Natural killer cell (primary cell): ENCODE measurements around the gene GPR78. TPM values are rescaled to one million over a fixed set of nuclear protein-coding genes. Genes with fewer than 3 reads are reported as not detected.

Source experiments
- ATAC-seq, 3 donors: fragments of 150-1000 bp in 2 of 3; fragments of 200-7000 bp in 1 of 3; cut with Tn5 transposase; 1 replicate in 1 of 3; 2 replicates in 2 of 3; pipeline ENCODE4 v1.10.0; 2021; ENCODE audit warnings: mild to moderate bottlenecking in 2 of 3, moderate library complexity in 2 of 3
- DNase-seq, 2 donors: peaks; one replicate each; pipeline versions ENCODE4 v3.0.0 to v3.0.0-alpha.2; 2013 to 2021; ENCODE audit warnings: mixed read lengths in 1 of 2
- H3K27ac ChIP-seq: one replicate; pipeline ENCODE4 v1.5.1; 2013; ENCODE audit warnings: mild to moderate bottlenecking, low read length
- H3K27me3 ChIP-seq: one replicate; pipeline ENCODE4 v1.6.1; 2013; ENCODE audit warnings: low read length; ENCODE audit not compliant: control insufficient read depth, insufficient read depth
- H3K36me3 ChIP-seq: one replicate; pipeline ENCODE4 v1.6.1; 2013; ENCODE audit warnings: low read length; ENCODE audit not compliant: control insufficient read depth, insufficient read depth
- H3K4me1 ChIP-seq: one replicate; pipeline ENCODE4 v1.6.1; 2013; ENCODE audit warnings: low read length; ENCODE audit not compliant: control insufficient read depth, insufficient read depth
- H3K4me3 ChIP-seq: one replicate; pipeline ENCODE4 v1.5.1; 2013; ENCODE audit warnings: low read length
- H3K9me3 ChIP-seq: one replicate; pipeline ENCODE4 v1.6.1; 2013; ENCODE audit warnings: low read length; ENCODE audit not compliant: control insufficient read depth, insufficient read depth
- H3K27ac Mint-ChIP-seq, 2 donors: one replicate each; pipeline ENCODE4 v1.8.0; 2022; ENCODE audit warnings: mild to moderate bottlenecking in 2 of 2, mixed read lengths in 2 of 2, moderate library complexity in 1 of 2
- H3K27me3 Mint-ChIP-seq, 2 donors: one replicate each; pipeline ENCODE4 v1.8.0; 2022; ENCODE audit warnings: low read depth in 2 of 2, mixed read lengths in 2 of 2
- H3K36me3 Mint-ChIP-seq: one replicate; pipeline ENCODE4 v1.8.0; 2022; ENCODE audit warnings: mixed read lengths
- H3K4me1 Mint-ChIP-seq, 2 donors: one replicate each; pipeline ENCODE4 v1.8.0; 2022; ENCODE audit warnings: mixed read lengths in 2 of 2
- H3K4me3 Mint-ChIP-seq: one replicate; pipeline ENCODE4 v1.8.0; 2022; ENCODE audit warnings: mild to moderate bottlenecking, moderate library complexity, mixed read lengths
- H3K9me3 Mint-ChIP-seq, 2 donors: one replicate each; pipeline ENCODE4 v1.8.0; 2022; ENCODE audit warnings: mixed read lengths in 2 of 2
- WGBS: methylation state at CpG from one replicate; pipeline ENCODE4 v1.1.7; 2013; ENCODE audit warnings: missing lambda C conversion rate; ENCODE audit not compliant: insufficient coverage; 5-methylcytosine and 5-hydroxymethylcytosine counted together
- intact Hi-C: fragments of 100-400 bp; cut with micrococcal nuclease; formaldehyde crosslinking; loops from one replicate; pipeline ENCODE4 v1.14.2; 2022
- total RNA-seq, 4 donors: library from RNA; stranded (reverse); fragments of 120-200 nt in 1 of 4; gene quantifications; one replicate each; pipeline versions ENCODE4 v1.2.3 to v1.2.4, GENCODE V29; 2013 to 2022
- TF ChIP-seq, protein P1 (sequence below): fragments of 200-600 bp; IDR thresholded peaks from one replicate; pipeline ENCODE4 v1.8.0; 2022; ENCODE audit warnings: antibody characterized with exemption

GPR78 gene
- total RNA-seq, 3 donors from 2014 or later (not counting 1 experiment from before 2014, with no cell fraction given): not detected

DNA sequence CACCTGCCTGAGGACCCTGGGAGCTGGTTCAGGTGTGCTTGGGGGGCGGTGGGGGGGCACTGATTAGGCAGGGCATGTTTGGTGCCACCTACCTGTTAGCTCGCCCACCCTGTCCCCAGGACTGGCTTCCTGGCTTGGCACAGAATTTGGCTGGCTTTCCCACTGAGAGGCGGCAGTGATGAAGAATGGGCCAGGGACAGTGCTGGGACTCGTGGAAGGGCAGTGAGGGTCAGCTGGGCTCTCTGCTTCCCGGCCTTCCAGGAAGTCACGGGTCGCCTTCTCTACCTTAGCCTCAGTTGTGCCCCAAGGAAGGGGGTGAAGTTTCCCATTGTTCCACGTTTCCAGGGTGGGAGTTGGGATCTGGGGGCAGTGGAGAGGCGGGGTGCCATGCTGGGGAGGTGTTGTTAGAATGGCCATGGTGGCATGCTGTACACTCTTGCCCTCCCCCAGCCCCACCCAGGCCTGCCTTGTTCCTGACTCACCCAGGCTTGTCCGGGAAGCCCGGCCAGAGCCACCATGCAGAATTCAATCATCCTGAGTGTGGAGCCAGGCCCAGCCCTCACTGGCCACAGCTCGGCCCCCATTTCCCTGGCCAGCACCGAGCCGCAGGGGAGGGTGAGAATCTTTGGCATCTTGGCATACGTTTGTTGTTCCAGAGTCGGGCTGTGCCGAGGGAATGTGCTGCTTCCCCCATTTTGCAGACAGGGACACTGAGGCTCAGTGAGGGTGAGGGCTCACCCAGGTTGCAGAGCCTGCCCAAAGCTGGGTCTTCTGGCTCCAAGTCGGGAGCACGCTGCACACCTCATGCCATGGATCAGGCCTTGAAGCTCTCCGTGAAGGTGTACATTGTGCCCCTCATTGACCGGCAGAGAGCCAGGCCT is 21.9 kb upstream of the GPR78 start:
- Mint-ChIP-seq H3K27ac (no peak overlapping the region), H3K27me3 (no peaks in the 10 kb centered on the region), H3K9me3 (no peaks in the 10 kb centered on the region), H3K36me3 (no peaks in the 10 kb centered on the region), H3K4me1 (no peaks in the 10 kb centered on the region), H3K4me3 (no peak overlapping the region)
- TF ChIP-seq, protein P1, sequence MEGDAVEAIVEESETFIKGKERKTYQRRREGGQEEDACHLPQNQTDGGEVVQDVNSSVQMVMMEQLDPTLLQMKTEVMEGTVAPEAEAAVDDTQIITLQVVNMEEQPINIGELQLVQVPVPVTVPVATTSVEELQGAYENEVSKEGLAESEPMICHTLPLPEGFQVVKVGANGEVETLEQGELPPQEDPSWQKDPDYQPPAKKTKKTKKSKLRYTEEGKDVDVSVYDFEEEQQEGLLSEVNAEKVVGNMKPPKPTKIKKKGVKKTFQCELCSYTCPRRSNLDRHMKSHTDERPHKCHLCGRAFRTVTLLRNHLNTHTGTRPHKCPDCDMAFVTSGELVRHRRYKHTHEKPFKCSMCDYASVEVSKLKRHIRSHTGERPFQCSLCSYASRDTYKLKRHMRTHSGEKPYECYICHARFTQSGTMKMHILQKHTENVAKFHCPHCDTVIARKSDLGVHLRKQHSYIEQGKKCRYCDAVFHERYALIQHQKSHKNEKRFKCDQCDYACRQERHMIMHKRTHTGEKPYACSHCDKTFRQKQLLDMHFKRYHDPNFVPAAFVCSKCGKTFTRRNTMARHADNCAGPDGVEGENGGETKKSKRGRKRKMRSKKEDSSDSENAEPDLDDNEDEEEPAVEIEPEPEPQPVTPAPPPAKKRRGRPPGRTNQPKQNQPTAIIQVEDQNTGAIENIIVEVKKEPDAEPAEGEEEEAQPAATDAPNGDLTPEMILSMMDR: no peak
- Histone ChIP-seq H3K4me3 (no peak overlapping the region), H3K4me1 (no peaks in the 10 kb centered on the region), H3K27ac (no peak overlapping the region), H3K27me3 (no peaks in the 10 kb centered on the region), H3K36me3 (no peaks in the 10 kb centered on the region), H3K9me3 (no peaks in the 10 kb centered on the region)
- no peak for ATAC-seq
- intact Hi-C loops: no loop called here
- no peak for DNase-seq
- WGBS: 86% methylated on average over 20 of the region's 21 CpGs

DNA sequence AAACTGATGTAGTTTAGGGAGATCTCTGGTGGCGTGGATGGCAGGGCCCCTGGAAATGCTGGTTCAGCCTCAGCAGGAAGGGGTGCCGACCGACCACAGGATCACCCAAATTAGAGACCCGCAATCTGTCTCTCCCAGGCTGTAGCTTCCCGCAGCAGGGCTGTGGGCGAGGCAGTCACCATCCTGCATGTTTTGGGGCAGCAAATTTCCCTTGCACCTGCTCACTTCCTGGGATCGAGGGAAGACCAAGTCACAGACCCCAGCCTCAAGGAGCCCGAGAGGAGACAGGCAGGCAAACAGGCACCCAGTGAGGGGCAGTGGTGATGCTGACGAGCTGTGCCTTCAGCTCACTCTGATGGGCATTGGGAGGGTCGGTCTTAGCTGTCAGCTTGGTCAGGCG is 21.2 kb upstream of the GPR78 start:
- H3K27me3 ChIP-seq: no peaks in the 10 kb centered on the region
- no peaks in the 10 kb centered on the region for H3K36me3 Mint-ChIP-seq
- H3K4me1 Mint-ChIP-seq: no peaks in the 10 kb centered on the region
- 83% methylated on average over 11 of the region's 11 CpGs for WGBS
- H3K4me3 ChIP-seq: no peak overlapping the region
- TF ChIP-seq, protein P1: no peak
- no peak overlapping the region for H3K4me3 Mint-ChIP-seq
- H3K27ac ChIP-seq: no peak overlapping the region
- intact Hi-C loops: no loop called here
- H3K27ac Mint-ChIP-seq: no peak overlapping the region
- H3K4me1 ChIP-seq: no peaks in the 10 kb centered on the region
- H3K36me3 ChIP-seq: no peaks in the 10 kb centered on the region
- no peak for DNase-seq
- no peaks in the 10 kb centered on the region for H3K27me3 Mint-ChIP-seq
- H3K9me3 Mint-ChIP-seq: no peaks in the 10 kb centered on the region
- no peak for ATAC-seq
- H3K9me3 ChIP-seq: no peaks in the 10 kb centered on the region

DNA sequence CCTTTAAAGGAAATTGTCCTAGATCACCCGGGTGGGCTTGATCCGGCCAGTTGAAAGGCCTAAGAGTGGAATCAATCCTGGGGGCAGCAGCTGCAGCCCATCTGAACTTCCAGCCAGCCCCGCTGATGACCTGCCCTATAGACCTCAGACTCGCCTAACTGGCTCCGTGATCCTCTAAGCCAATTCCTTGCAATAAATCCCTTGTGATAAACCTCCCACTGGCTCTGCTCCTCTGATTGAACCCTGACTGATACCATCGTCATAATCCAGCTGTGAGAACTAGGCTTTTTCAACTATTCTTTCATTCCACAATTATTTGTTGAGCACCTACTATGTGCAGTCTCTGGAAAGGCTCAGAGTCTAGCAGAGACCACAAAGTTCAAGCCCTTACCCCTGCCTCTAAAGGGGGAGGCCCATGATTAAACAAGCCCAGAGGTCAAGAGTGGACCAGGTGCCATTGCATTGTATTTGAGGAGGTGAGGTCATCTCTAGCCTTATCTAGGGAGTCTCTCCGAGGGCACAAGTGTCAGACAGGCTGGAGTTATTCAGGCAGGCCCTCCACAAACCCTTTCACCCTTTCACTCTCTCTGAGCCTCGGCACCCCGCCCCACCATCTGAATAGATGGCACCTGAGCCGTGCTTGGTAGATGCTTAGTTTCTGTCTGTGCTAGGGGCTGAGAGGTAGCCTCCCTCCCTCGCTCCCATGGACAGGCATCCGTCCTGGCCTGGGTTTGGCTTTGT is 20.5 kb upstream of the GPR78 start:
- H3K36me3 ChIP-seq: no peaks in the 10 kb centered on the region
- no peak overlapping the region for H3K27ac Mint-ChIP-seq
- ATAC-seq: no peak
- no peaks in the 10 kb centered on the region for H3K4me1 Mint-ChIP-seq
- intact Hi-C loops: no loop called here
- H3K27ac ChIP-seq: no peak overlapping the region
- TF ChIP-seq, protein P1: no peak
- 86% methylated on average over 12 of the region's 12 CpGs for WGBS
- H3K9me3 ChIP-seq: no peaks in the 10 kb centered on the region
- H3K9me3 Mint-ChIP-seq: no peaks in the 10 kb centered on the region
- H3K36me3 Mint-ChIP-seq: no peaks in the 10 kb centered on the region
- no peaks in the 10 kb centered on the region for H3K27me3 ChIP-seq
- H3K4me3 Mint-ChIP-seq: no peak overlapping the region
- H3K27me3 Mint-ChIP-seq: no peaks in the 10 kb centered on the region
- no peak overlapping the region for H3K4me3 ChIP-seq
- no peaks in the 10 kb centered on the region for H3K4me1 ChIP-seq
- no peak for DNase-seq
